HCT116 (cell line): Measurements from ENCODE around the gene EVC.

Experiments used
- EZH2 ChIP-seq: fragments of 200-600 bp; sonication (generic); IDR thresholded peaks from 2 replicates; pipeline ENCODE4 v1.6.1; 2017; ENCODE audit warnings: antibody characterized with exemption, mixed run types
- FOSL1 ChIP-seq: IDR thresholded peaks from 2 replicates; pipeline ENCODE4 v1.6.1; 2012; ENCODE audit warnings: low read depth
- POLR2A ChIP-seq: IDR thresholded peaks from 2 replicates; pipeline ENCODE4 v1.7.0; 2011; ENCODE audit warnings: borderline replicate concordance; ENCODE audit not compliant: insufficient read depth, insufficient read length; ENCODE audit errors: extremely low read depth
- TCF7L2 ChIP-seq: IDR thresholded peaks from 2 replicates; pipeline ENCODE4 v1.7.0; 2011; ENCODE audit warnings: borderline replicate concordance, inconsistent platforms; ENCODE audit not compliant: insufficient read depth, insufficient read length; ENCODE audit errors: extremely low read depth
- TF ChIP-seq, protein P1 (sequence below), 3 experiments: fragments of 200-600 bp in 1 of 3; sonication (generic) in 1 of 3; IDR thresholded peaks in 2 of 3; conservative IDR thresholded peaks in 1 of 3; 2 replicates each; pipeline ENCODE4 v1.5.1; 2012 to 2017; ENCODE audit warnings: low read depth in 2 of 3, low read length in 2 of 3, antibody characterized with exemption in 1 of 3, borderline replicate concordance in 1 of 3, control low read depth in 1 of 3, mild to moderate bottlenecking in 1 of 3, mixed read lengths in 1 of 3, mixed run types in 1 of 3, moderate library complexity in 1 of 3; ENCODE audit not compliant: insufficient read depth in 1 of 3
- TF ChIP-seq, protein P2 (sequence below): IDR thresholded peaks from 2 replicates; pipeline ENCODE4 v1.6.1; 2012; ENCODE audit warnings: low read depth

DNA sequence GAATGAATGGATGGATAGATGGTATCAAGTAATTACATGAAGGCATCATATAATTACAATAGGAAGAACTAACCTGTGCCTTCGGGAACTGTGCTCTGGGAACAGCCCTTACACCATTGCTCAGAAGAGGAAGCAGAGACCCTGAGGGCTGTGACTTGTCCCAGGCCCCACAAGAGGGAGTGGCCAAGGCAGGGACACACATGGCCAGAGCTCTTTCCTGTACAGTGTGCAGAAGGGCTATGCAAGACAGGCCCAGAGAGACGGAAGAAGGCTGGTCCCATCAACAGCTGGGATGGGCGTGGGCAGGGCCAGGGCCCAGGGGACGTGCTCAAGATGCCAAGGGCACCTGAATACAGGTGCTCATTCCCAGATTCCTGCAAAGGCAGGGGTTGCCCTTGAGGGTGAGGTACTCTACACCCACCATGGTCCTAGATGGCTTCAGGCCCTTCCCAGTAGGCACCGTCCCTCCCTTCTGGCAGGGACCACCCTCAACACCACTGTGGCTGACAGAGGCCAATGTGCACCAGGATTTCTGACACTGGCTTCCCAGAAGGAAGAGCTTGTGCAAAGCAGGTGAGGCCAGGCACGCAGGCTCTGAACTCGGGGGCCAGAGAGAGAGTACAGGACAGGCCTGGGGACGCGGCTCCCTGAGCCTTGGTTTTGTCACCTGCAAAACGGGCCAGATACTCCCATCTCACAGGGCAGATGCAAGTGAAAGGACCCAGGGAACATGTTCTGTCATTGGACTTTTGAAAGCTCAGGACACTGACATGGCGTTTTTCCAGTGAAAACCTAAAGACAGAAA lies 4.3 kb upstream of the EVC start:
- TF ChIP-seq FOSL1: no peak
- TF ChIP-seq, protein P1, sequence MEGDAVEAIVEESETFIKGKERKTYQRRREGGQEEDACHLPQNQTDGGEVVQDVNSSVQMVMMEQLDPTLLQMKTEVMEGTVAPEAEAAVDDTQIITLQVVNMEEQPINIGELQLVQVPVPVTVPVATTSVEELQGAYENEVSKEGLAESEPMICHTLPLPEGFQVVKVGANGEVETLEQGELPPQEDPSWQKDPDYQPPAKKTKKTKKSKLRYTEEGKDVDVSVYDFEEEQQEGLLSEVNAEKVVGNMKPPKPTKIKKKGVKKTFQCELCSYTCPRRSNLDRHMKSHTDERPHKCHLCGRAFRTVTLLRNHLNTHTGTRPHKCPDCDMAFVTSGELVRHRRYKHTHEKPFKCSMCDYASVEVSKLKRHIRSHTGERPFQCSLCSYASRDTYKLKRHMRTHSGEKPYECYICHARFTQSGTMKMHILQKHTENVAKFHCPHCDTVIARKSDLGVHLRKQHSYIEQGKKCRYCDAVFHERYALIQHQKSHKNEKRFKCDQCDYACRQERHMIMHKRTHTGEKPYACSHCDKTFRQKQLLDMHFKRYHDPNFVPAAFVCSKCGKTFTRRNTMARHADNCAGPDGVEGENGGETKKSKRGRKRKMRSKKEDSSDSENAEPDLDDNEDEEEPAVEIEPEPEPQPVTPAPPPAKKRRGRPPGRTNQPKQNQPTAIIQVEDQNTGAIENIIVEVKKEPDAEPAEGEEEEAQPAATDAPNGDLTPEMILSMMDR (IDR thresholded peaks at IDR 0.05 in 2 of 3, conservative IDR thresholded peaks at IDR 0.05 in 1 of 3; ENCODE audit: borderline replicate concordance in 1 of 3, insufficient read depth in 1 of 3, low read depth in 2 of 3, low read length in 2 of 3): no peak
- no peak for TF ChIP-seq EZH2
- TF ChIP-seq POLR2A: no peak
- no peak for TF ChIP-seq TCF7L2
- TF ChIP-seq, protein P2, sequence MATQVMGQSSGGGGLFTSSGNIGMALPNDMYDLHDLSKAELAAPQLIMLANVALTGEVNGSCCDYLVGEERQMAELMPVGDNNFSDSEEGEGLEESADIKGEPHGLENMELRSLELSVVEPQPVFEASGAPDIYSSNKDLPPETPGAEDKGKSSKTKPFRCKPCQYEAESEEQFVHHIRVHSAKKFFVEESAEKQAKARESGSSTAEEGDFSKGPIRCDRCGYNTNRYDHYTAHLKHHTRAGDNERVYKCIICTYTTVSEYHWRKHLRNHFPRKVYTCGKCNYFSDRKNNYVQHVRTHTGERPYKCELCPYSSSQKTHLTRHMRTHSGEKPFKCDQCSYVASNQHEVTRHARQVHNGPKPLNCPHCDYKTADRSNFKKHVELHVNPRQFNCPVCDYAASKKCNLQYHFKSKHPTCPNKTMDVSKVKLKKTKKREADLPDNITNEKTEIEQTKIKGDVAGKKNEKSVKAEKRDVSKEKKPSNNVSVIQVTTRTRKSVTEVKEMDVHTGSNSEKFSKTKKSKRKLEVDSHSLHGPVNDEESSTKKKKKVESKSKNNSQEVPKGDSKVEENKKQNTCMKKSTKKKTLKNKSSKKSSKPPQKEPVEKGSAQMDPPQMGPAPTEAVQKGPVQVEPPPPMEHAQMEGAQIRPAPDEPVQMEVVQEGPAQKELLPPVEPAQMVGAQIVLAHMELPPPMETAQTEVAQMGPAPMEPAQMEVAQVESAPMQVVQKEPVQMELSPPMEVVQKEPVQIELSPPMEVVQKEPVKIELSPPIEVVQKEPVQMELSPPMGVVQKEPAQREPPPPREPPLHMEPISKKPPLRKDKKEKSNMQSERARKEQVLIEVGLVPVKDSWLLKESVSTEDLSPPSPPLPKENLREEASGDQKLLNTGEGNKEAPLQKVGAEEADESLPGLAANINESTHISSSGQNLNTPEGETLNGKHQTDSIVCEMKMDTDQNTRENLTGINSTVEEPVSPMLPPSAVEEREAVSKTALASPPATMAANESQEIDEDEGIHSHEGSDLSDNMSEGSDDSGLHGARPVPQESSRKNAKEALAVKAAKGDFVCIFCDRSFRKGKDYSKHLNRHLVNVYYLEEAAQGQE: no peak
